HCT116 (cell line): ENCODE data around the gene THBS4. TPM values are rescaled to one million over a fixed set of nuclear protein-coding genes. Genes with fewer than 3 reads are reported as not detected.

Experiments
- ATAC-seq: fragments of 200-7000 bp; cut with Tn5 transposase; 2 replicates; pipeline ENCODE4 v1.9.1; 2020; ENCODE audit warnings: mild to moderate bottlenecking, moderate library complexity
- BruUV-seq: library from RNA; stranded (reverse); fragments of 400-500 nt; replicated peaks from 2 replicates; lab custom pipeline; 2021; lab: Mats Ljungman, UMichigan
- CTCF ChIA-PET: fragments of 300-600 bp; sonication (Branson Sonifier 250); formaldehyde crosslinking; loops from one replicate; lab custom pipeline; 2021; ENCODE audit warnings: antibody characterized with exemption; lab: Charles Lee
- POLR2A ChIA-PET: fragments of 300-600, 350-600 bp; sonication (Branson Sonifier 250); formaldehyde crosslinking; loops from one replicate; lab custom pipeline; 2021; ENCODE audit warnings: antibody characterized with exemption; lab: Charles Lee
- RAD21 ChIA-PET, 2 experiments: fragments of 300-600 bp; sonication (Branson Sonifier 250); formaldehyde crosslinking; loops; one replicate each; lab custom pipeline; 2023; ENCODE audit warnings: low total read pairs in 2 of 2; ENCODE audit not compliant: uncharacterized antibody in 2 of 2, unreplicated experiment in 2 of 2, low non-redundant PET in 1 of 2; lab: Charles Lee
- DNase-seq: peaks from one replicate; pipeline ENCODE4 v3.0.0-alpha.2; 2010; ENCODE audit warnings: low read depth, low spot score
- H2AFZ ChIP-seq: fragments of 200-600 bp; shearing (Covaris generic), sonication (generic); 2 replicates; pipeline ENCODE4 v1.6.1; 2017; ENCODE audit warnings: low read depth, mixed run types, mixed read lengths, antibody characterized with exemption, low read length; ENCODE audit not compliant: poor library complexity, severe bottlenecking
- H3K27ac ChIP-seq: 2 replicates; pipeline ENCODE4 v1.5.1; 2012; ENCODE audit warnings: low read depth, low read length
- H3K27me3 ChIP-seq: fragments of 200-600 bp; sonication (generic); 2 replicates; pipeline ENCODE4 v1.6.1; 2016; ENCODE audit warnings: mixed run types, low read length, mixed read lengths; ENCODE audit not compliant: insufficient read depth
- H3K36me3 ChIP-seq, 2 experiments: fragments of 200-500 bp in 1 of 2; fragments of 200-600 bp in 1 of 2; sonication (Bioruptor generic) in 1 of 2; sonication (generic) in 1 of 2; 2 replicates each; pipeline versions ENCODE4 v1.5.1 to v1.6.1; 2014 to 2016; ENCODE audit warnings: low read length in 2 of 2, inconsistent platforms in 1 of 2, mixed read lengths in 1 of 2, mixed run types in 1 of 2; ENCODE audit not compliant: insufficient read depth in 2 of 2, control insufficient read depth in 1 of 2
- H3K4me1 ChIP-seq, 2 experiments: fragments of 200-600 bp in 1 of 2; sonication (generic) in 1 of 2; 2 replicates each; pipeline versions ENCODE4 v1.5.1 to v1.6.1; 2012 to 2017; ENCODE audit warnings: low read length in 2 of 2, inconsistent platforms in 1 of 2, mild to moderate bottlenecking in 1 of 2, mixed read lengths in 1 of 2, mixed run types in 1 of 2, moderate library complexity in 1 of 2; ENCODE audit not compliant: insufficient read depth in 2 of 2, control insufficient read depth in 1 of 2
- H3K4me2 ChIP-seq: fragments of 200-600 bp; sonication (generic); 2 replicates; pipeline ENCODE4 v1.6.1; 2017; ENCODE audit warnings: mixed run types, low read length, mixed read lengths
- H3K4me3 ChIP-seq, 2 experiments: fragments of 200-600 bp in 1 of 2; sonication (generic) in 1 of 2; replicated peaks in 1 of 2; 2 replicates each; pipeline ENCODE4 v1.5.1; 2011 to 2016; ENCODE audit warnings: low read length in 2 of 2, control low read depth in 1 of 2, low read depth in 1 of 2, mild to moderate bottlenecking in 1 of 2, mixed read lengths in 1 of 2, mixed run types in 1 of 2
- H3K79me2 ChIP-seq: fragments of 200-600 bp; sonication (generic); 2 replicates; pipeline ENCODE4 v1.6.1; 2017; ENCODE audit warnings: mild to moderate bottlenecking, mixed run types, low read length, moderate library complexity, mixed read lengths; ENCODE audit not compliant: insufficient read depth
- H3K9ac ChIP-seq: fragments of 200-600 bp; sonication (generic); 2 replicates; pipeline ENCODE4 v1.6.1; 2016; ENCODE audit warnings: low read length, mixed read lengths
- H3K9me2 ChIP-seq: fragments of 200-600 bp; sonication (generic), shearing (Covaris generic); 2 replicates; pipeline ENCODE4 v1.6.1; 2017; ENCODE audit warnings: mixed run types, mild to moderate bottlenecking, moderate library complexity; ENCODE audit not compliant: insufficient read depth
- H3K9me3 ChIP-seq, 2 experiments: fragments of 200-500 bp in 1 of 2; fragments of 200-600 bp in 1 of 2; sonication (Bioruptor generic) in 1 of 2; sonication (generic) in 1 of 2; 2 replicates each; pipeline ENCODE4 v1.6.1; 2014 to 2017; ENCODE audit warnings: low read length in 2 of 2, mixed read lengths in 2 of 2, inconsistent platforms in 1 of 2, low read depth in 1 of 2, mild to moderate bottlenecking in 1 of 2, mixed run types in 1 of 2, moderate library complexity in 1 of 2; ENCODE audit not compliant: control insufficient read depth in 1 of 2, insufficient read depth in 1 of 2
- H4K20me1 ChIP-seq: fragments of 200-600 bp; sonication (generic), shearing (Covaris generic); 2 replicates; pipeline ENCODE4 v1.6.1; 2017; ENCODE audit warnings: mixed run types, mild to moderate bottlenecking, moderate library complexity; ENCODE audit not compliant: insufficient read depth
- CEBPB ChIP-seq: IDR thresholded peaks from 2 replicates; pipeline ENCODE4 v1.6.1; 2012; ENCODE audit warnings: low read depth
- EGR1 ChIP-seq: IDR thresholded peaks from 2 replicates; pipeline ENCODE4 v1.6.1; 2012; ENCODE audit warnings: low read depth
- ELF1 ChIP-seq: IDR thresholded peaks from 2 replicates; pipeline ENCODE4 v1.6.1; 2012; ENCODE audit warnings: low read depth, borderline replicate concordance
- EZH2phosphoT487 ChIP-seq: fragments of 200-600 bp; IDR thresholded peaks from 2 replicates; pipeline ENCODE4 v1.6.1; 2018; ENCODE audit warnings: antibody characterized with exemption, borderline replicate concordance
- RAD21 ChIP-seq: IDR thresholded peaks from 2 replicates; pipeline ENCODE4 v1.6.1; 2012; ENCODE audit warnings: low read depth, mild to moderate bottlenecking
- TCF7L2 ChIP-seq: IDR thresholded peaks from 2 replicates; pipeline ENCODE4 v1.7.0; 2011; ENCODE audit warnings: borderline replicate concordance, inconsistent platforms; ENCODE audit not compliant: insufficient read depth, insufficient read length; ENCODE audit errors: extremely low read depth
- YY1 ChIP-seq: IDR thresholded peaks from 2 replicates; pipeline ENCODE4 v1.6.1; 2011; ENCODE audit warnings: low read length, low read depth, moderate library complexity, mild to moderate bottlenecking; ENCODE audit not compliant: insufficient replicate concordance; ENCODE audit errors: extremely low read depth
- ZBTB33 ChIP-seq: IDR thresholded peaks from 2 replicates; pipeline ENCODE4 v1.6.1; 2011; ENCODE audit warnings: mild to moderate bottlenecking, low read length, moderate library complexity; ENCODE audit not compliant: insufficient replicate concordance; ENCODE audit errors: extremely low read depth
- ZFX ChIP-seq: fragments of 450-650 bp; IDR thresholded peaks from 2 replicates; pipeline ENCODE4 v1.6.1; 2017
- ZNF274 ChIP-seq: fragments of 200-500 bp; sonication (Bioruptor generic); IDR thresholded peaks from 2 replicates; pipeline ENCODE4 v1.6.1; 2014; ENCODE audit warnings: mild to moderate bottlenecking, low read depth, low read length, inconsistent platforms
- intact Hi-C: fragments of 100-400 bp; cut with micrococcal nuclease; formaldehyde crosslinking; loops from 2 replicates; pipeline ENCODE4 v1.10.0; 2022
- total RNA-seq: library from RNA; stranded (reverse); gene quantifications from one replicate; pipeline ENCODE4 v1.2.1, GENCODE V29; 2021; ENCODE audit not compliant: unreplicated experiment

THBS4 gene
- total RNA-seq, 1 experiment from 2014 or later, result 1.5 TPM

- CTCF ChIA-PET, result no interaction called here
- POLR2A ChIA-PET, result no interaction called here
- Histone ChIP-seq H3K9me2 (no peaks in the 10 kb centered on the region), H3K27ac (no peak overlapping the region), H3K9me3 (no peaks in the 10 kb centered on the region), H3K4me1 (no peaks in the 10 kb centered on the region), H3K4me2 (no peak overlapping the region), H3K4me3 (no peak overlapping the region), H3K79me2 (no peaks in the 10 kb centered on the region), H3K36me3 (no peaks in the 10 kb centered on the region), H3K9ac (no peak overlapping the region), H2AFZ (no peak overlapping the region), H3K27me3 (no peaks in the 10 kb centered on the region), H4K20me1 (no peaks in the 10 kb centered on the region)
- no peak for ATAC-seq
- TF ChIP-seq TCF7L2 (no peak), EZH2phosphoT487 (no peak), ZBTB33 (no peak), EGR1 (no peak), ELF1 (no peak), RAD21 (no peak), YY1 (no peak), CEBPB (no peak), ZNF274 (no peak), ZFX (no peak)
- RAD21 ChIA-PET, result no interaction called here
- no TSS peak for BruUV-seq
- no peak for DNase-seq
- intact Hi-C loops, result no loop called here
Observed at GRCh38 chr5:80010754-80011392, 24.3 kb upstream of the THBS4 start.
